GM18870 (cell line): ENCODE measurements around the gene TLE5.

Source experiments
- ATAC-seq: cut with Tn5 transposase; IDR thresholded peaks from one replicate; pipeline ENCODE4 v1.9.1; 2021; ENCODE audit warnings: moderate library complexity; ENCODE audit not compliant: unreplicated experiment

TLE5 gene, protein sequence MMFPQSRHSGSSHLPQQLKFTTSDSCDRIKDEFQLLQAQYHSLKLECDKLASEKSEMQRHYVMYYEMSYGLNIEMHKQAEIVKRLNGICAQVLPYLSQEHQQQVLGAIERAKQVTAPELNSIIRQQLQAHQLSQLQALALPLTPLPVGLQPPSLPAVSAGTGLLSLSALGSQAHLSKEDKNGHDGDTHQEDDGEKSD

DNA sequence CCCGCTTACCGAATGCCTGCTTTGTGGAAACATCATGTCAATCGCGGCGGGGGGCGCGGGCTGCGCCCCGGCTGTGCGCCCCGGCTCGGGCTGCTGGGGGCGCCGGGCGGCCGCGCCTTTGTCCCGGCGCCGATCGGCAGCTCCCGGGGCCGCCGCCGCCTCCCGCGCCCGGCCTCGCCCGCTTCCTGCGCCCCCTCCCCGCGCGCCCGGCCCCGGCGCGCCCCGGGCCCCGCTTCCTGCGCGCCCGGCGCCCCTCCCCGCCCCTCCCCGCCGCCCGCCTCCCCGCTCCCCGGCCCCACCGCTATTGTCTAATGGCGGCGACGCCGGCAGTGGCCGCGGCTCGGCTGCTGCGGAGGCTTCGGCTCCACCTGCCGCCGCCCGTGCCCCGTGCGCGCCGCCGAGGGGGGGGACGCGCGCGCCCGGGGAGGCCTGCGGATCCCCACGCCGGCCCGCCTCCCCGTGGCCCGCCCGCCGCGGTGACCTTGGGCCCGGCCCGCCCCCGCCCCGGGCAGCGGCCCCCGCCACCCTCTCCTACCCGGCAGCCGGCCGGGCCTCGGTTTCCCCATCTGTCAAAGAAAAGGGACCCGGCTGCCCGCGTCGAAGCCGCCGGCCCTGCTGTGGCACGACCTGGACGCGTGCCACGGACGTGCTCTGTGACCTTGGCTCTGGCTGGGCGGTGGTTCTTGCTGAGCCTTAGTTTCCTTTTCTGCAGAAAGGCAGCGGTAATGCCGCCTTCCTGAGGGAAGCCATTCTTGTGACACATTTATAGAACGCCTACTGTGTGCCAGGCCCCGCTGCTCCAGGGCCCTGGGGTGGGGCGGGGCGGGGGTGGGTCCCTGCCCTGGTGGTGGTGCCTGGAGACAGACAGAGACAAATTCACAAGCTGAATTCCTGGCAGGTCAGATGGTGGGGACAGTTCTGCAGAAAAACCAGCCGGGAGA, at the start of gene TLE5:
Gene TLE5 (minus strand): TSS at position 331 of the 941 bp plus-strand sequence. CDS start 295 bp downstream, at position 36.
- no peak for ATAC-seq

DNA sequence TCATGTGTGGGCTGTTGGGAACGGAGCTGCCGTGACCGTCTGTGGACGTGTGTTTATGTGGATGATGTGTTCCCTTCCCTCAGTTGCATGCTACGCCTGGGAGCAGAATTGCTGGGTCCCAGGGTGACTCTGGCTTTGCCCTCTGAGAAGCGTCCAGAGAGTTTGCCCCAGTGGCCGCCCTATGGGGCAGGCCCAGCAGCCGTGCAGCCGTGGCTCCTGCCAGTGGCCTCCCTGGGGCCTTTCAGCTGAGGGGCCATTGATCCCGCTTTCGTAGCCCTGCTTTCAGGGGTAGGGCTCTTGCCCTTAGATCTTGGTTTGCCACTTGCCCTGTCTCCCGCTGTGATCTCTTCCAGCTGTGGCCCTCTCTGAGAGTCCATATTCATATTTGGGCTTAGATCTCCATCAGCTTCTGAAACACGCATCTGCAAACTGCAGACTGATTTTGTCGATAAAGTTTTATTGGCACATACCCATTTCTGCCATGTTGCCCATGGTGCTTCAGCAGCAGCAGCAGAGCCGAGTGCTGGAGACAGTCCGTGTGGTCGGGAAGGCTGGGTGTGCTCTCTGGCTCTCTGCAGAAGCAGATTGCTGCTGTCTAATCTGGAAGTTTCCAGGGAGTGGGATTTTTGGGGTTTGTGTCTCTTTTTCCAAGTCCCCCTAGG, 49.4 kb upstream of the TLE5 start:
- no peak for ATAC-seq

DNA sequence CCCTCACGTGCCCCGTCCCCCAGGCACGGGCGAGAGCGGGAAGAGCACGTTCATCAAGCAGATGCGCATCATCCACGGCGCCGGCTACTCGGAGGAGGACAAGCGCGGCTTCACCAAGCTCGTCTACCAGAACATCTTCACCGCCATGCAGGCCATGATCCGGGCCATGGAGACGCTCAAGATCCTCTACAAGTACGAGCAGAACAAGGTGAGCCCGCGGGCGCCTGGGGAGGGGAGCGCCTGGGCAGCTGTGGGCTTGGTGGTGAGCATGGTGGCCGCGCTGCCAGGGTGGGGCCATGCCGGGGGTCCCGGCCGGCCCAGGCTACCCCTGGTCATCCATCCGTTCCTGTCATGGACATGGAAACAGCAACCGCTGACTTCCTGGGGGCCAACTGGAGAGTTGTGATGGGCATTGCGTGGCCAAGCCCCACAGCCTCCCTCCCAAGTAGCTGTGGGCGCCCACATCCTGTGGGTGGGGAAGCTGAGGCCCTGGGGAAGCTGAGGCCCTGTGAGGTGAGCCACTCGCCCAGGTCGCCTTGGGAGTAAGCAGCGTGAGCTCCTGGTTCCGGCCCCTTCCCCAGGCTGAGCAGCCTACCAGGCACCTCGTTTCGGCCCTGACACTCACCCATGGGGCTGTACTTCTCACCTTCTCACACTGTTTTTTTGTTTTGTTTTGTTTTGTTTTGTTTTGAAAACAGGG, 48.0 kb upstream of the TLE5 start:
- ATAC-seq: no peak

DNA sequence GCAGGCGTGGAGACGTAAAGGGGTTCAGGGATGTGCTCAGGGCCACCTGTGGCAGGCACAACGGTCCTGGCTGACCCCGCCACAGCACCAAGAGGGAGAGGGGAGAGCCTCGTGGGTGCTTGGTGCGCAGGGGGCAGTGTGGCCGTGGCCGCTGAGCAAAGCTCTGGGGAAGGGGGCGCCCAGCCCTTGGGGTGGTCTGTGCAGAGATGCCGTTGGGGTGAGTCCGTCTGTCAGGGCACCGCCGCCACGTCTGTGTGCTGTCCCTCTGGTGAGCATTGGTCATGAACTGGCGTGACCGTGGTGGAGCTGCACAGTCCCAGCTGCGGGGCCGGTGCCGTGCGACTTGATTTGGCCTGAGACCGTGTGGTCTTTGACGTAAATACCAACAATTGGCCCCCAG, 47.2 kb upstream of the TLE5 start:
- no peak for ATAC-seq

DNA sequence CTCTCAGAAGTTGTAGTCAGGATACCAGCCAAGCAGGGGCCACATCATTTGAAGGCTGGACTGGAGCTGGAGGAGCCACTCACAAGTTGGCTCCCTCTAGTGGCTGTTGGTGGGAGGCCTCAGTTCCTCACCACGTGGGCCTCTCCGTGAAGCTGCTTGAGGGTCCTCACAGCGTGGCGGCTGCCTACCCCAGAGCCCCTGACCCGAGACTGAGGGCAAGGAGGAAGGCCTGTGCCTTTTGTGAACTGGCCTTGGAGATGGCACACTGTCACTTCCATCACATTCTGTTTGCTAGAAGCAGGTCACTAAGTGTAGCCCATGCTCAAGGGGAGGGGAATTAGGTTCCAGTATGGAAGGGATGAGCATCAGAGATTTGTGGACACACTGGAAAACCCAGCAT, 46.5 kb upstream of the TLE5 start:
- ATAC-seq: no peak

DNA sequence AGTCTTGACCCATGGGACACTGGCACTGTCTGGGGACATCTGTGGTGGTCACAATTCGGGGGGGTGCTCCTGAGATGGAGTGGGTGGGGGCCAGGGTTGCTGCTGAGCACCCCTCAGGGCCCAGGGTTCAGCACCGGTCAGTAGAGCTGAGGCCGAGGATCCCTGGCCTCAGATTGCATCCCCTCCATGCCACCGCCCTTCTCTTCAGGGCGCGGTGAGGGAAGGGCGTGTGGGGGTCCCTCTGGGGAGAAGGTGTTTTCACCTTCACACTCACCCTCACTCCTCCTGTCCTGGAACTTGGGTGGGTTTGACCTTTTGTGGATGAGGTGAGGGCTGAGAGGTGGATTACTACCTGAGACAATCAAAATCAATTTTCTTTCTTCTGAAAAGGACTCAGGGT, 45.4 kb upstream of the TLE5 start:
- no peak for ATAC-seq

DNA sequence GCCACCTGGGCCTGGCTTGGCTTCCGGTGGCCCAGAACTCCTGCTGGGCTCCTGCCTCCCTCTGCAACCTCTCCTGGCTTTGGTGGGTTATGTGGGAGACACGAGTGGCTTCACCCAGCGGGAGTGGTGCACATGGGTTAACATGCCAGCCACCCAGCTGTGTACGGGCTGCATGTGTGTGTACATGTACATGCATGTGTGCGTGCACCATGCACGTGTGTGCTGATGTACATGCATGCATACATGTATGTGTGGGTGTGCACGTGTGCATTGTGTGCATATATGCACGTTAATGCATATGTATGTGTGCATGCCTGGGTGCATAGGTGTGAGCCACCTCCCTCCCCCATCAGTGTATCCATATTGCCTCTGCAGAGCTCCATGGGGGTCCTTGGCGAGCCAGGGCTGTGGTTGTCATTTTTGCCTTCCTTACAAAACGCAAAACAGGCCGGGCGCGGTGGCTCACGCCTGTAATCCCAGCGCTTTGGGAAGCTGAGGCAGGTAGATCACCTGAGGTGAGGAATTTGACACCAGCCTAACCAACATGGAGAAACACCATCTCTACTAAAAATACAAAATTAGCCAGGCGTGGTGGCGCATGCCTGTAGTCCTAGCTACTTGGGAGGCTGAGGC, 44.3 kb upstream of the TLE5 start:
- ATAC-seq: no peak

DNA sequence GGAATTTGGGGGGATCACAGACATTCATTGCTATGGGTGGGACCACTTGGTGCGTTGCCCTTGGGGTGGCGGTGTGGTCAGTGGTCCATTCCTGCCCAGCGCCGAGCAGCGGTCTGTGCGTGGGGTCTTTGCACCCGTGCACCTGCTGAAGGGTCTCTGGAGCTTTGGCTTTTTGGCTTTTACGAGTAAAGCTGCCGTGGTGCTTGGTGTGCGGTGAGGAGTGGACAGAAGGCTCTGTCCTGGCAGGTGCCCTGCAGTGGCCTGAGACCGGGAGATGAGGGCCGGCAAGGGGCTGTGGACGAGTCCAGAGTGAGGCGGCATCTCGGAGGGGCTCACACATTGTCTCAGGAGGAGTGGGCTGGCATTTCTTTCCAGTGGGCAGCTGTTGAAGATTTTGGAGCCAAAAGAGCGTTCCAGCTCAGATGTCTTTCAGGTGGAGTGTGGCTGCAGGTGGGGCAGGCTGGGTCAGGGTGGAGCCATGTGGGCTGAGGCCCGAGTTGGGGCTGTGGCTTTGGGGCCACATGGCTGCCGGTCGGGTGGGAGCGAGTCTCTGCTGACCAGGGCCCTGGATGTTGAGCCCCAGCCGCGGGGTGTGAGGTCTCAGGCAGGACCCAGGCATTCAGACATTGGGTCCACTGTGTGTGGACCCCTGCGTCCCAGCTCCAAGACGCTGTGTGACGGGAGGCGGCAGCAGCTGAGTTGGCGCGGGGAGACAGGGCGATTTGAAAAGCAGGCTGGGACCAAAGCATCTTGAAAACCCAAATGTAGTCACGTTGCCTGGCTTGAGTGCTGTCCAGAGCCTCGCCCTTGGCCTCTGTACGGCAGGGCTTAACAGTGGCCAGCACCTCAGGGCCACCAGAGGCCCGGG, 43.6 kb upstream of the TLE5 start:
- no peak for ATAC-seq

DNA sequence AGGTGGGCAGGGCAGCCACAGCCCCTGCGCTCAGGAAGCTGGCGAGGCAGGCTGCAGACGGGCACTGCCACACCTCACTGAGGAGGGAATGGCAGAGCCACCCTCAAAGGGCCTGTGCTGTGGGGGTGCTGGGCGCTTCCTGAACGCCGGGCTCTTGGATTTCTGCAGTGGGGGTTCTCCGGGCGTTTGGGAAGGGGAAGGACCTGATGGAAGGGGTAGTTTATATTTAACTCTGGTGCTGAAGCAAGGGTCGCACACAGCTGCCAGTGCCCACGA, 42.4 kb upstream of the TLE5 start:
- ATAC-seq: no peak

DNA sequence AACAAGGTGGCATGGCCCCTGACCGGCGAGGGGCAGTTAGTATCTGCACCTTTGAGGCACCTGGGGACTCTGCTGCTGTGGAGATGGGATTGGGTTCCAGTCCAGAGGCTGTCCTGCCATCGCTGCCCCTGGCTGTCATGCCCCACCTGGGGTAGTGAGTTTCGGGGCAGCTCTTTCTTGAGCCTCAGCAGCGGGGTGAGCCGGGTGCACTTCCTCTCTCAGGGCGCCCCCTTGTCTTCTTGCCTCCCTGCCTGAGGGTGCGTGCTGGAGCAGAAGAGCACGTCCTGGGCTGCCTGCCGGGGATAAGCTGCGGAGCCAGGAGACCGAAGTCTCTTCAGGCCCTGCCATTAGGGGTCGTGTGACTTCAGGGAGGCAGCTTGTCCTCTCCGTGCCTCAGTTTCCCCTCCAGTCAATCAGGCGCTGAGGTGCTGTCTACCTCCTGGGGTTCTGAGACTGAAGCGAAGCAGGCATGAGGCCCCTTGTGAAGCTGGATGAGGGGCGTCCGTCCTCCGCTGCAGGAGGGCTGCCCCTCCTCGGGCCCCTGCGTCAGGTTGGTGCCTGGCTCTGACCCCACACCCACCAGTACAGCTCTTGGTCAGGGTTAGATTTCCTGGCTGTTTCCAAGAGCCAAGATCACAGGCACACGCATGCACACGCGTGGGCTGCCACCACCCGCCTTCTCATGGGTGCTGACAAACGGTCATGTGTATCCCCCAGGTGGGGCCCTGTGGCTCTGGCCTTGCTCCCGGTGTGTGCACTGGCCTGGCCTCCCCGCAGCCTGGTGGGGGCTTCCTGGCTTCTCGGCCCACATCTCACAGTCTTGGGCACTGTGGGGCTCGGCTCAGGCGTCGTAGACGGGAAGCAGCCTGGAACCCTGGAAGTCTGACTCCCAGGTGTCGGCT, 40.2 kb upstream of the TLE5 start:
- ATAC-seq: no peak

DNA sequence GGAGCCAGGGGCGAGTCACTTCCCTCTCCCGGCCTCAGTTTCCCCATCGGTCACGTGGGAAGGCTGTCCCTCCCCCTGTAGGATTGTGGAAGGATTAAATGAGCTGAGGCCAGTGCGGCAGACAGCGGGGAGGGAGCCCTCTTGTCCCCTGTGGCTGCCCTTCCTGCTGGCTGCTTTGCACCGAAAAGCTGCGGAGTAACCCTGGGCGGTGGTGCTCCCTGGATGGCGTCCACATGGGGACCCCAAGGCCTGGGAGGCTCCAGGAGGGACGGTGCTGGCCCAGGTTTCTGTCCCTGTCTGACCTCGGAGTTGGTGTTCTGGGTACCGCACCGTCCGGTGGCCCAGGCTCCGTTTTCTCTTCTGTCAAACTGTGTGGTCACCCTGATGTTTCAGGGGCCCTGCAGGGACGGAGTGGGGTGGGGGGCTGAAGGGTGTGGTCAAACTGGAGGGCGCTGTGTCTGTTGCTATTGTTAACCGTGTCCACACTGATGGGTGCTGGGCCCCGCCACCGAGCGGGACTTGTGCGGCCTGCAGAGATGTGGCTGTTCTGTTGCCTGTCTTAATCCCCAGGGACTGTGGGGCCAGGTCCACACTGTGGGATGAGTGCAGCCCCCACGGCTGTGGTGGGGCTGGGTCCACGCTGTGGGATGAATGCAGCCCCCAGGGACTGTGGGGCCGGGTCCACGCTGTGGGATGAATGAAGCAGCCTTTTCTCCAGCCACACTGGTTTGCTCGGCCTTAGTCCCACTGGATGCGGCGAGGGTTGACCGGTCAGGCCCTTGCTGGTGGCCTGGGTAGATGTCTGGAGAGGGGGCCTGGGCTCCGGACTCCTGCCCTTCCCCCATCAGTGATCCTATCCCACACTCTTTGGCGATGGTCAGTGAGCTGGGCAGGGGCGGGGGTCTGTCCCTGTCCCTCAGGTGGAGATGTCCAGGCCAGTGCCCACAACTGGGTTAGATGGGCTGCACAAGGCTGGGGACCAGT, 38.7 kb upstream of the TLE5 start:
- no peak for ATAC-seq

DNA sequence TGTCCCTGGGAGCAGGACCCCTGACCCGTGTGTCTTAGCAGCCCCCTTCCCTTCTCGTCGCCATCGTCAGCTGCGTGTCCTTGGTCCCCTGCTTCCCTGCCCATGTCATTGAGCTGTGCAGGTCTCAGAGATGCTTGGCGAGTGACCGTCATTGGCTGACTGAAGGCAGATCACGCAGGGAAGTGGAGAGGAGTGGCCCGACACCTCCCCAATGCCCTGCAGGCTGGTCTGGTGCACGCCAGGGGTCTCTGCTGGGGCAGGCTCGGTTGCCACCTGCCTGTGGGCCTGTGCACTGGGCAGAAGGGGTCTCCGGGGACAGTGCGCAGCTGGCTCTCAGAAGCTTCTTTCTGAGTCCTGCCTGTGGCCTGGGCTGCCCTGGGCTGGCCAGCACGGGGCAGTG, 38.0 kb upstream of the TLE5 start:
- no peak for ATAC-seq

DNA sequence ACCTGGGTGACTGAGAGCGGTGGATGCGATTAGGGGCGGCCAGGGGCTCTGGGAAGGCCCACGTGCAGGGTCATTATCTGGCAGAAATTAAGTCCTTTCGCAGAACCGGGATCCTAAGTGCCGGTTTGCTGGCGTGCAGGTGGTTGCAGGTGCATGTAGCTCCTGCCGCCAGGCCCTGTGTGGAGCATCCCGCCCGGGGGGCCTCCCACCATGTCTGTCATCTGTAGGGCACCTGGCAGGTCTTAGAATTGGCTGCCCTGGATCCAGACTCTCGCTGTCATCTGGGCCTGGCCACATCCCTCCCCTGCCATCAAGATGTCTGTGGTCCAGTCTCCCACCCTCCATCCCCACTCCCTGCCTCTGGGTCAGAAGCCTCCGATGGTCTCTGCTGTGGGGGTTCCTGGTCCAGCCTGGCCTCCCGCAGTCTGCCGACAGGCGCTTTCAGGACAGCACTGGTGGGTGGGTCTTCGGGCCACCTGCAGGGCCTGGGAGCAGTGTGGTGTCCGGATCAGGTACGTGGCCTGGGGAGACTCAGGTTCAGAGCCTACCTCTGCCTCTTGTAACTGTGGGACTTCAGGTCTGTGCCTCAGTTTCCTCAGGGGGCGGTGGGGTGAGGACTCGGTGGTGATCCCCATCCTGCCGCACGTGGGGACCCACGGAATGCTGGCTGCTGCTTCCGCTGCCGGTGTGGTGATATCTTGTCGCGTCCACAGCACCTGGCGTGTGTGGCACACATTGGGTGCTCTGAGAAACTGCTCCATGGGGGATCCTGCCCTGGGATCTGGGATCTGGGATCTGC, 37.3 kb upstream of the TLE5 start:
- no peak for ATAC-seq

DNA sequence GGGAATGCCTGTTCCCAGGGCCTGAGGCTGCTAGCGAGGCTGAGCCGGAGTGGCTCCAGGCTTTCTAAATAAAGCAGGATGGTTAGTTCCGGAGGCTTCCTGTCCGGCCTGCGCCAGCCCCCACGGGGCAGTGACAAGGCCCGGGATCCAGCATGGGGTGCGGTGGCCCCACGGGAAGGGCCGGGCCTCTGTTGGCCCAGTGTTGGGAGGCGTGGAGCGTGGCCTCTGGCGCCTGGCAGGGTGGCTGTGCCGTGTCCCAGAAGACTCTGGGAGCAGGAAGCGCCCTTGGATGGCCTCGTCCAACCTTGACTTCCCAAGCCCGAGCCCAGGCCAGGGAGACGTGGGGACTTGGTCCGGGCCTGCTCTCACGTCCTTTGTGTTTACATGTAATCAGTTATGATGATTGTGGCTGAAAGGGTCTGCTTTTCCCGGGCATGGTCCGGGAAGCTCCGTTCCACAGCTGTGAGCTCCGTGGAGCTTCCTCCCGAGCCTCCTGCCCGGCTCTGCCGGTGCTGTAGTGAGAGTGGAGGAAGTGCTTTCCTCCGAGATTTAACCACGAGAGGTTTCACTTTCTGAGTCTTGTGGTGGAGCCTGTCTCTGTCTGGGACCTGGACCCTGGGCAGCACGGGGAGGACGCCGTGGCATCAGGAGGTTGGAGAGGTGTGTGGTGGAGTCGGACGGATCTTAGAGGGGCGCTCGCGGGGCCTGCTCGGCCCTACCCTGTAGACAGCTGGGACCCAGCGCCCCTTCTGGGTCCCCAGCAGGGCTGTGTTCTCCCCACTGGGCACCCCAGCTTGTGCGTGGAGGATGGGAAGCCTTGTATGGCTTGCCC, 36.4 kb upstream of the TLE5 start:
- no peak for ATAC-seq

DNA sequence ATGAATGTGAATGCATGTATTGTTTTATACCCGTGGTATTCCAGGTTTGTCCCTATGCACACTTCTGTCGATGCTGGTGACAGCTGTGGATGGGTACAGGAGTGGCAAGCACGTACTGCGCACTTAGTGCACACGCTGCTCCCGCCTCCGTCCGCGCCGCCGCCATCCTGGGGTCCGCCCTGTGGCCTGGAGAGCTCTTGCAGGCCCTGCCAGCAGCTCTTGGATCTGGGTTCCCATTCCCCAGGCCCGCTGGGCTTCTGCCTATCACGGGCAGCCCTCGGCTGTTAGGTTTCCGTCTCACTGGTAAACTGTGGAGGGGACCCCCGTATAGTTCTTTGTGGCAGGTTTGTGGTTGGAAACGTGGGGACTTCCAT, 35.8 kb upstream of the TLE5 start:
- no peak for ATAC-seq

DNA sequence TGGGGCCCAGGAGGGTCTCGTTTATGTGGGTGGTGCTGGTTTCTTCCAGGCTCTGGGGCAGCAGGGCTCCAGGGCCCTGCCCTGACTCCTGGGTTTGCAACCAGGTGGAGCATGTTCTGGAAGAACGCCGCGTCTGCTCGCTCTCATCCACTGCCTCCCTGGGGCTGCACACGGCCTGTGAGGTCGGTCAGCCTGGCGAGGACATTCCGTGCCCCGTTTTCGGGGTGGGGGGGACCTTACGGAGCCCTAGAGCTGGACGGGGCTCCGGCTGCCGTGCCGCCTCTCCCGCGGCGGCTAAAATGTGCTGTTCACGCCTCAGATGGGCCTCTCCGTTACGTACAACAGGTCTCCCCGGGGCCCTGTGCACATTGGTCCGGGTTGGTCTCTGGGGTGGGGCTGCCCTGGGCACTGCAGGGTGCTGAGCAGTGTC, 35.2 kb upstream of the TLE5 start:
- ATAC-seq: no peak
